Right cardiac atrium (tissue), 5 donors: Measurements from ENCODE around the gene OR5B12. TPM values are rescaled to one million over a fixed set of nuclear protein-coding genes. Genes with fewer than 3 reads are reported as not detected.

Source experiments
- ATAC-seq, 2 donors: fragments of 200-7000 bp; cut with Tn5 transposase; one replicate each; pipeline versions ENCODE4 v1.8.0 to v1.9.1; 2020; ENCODE audit warnings: moderate library complexity in 2 of 2, mild to moderate bottlenecking in 1 of 2
- DNase-seq, 3 donors: peaks; one replicate each; pipeline ENCODE4 v3.0.0-alpha.2; 2020
- H3K27ac ChIP-seq: one replicate; pipeline ENCODE4 v1.5.1; 2013; ENCODE audit warnings: mild to moderate bottlenecking, low read length, control low read depth, moderate library complexity
- H3K27me3 ChIP-seq: one replicate; pipeline ENCODE4 v1.6.1; 2013; ENCODE audit not compliant: control insufficient read depth, insufficient read depth
- H3K4me1 ChIP-seq: one replicate; pipeline ENCODE4 v1.6.1; 2013; ENCODE audit warnings: low read length; ENCODE audit not compliant: control insufficient read depth, insufficient read depth
- H3K4me3 ChIP-seq: one replicate; pipeline ENCODE4 v1.5.1; 2013; ENCODE audit warnings: low read length, control low read depth
- H3K9me3 ChIP-seq: one replicate; pipeline ENCODE4 v1.6.1; 2013; ENCODE audit warnings: low read length; ENCODE audit not compliant: control insufficient read depth
- WGBS: extraction: QIAGEN DNeasy Blood & Tissue Kit; methylation state at CpG from one replicate; pipeline ENCODE4 v1.1.7; 2013; 5-methylcytosine and 5-hydroxymethylcytosine counted together
- intact Hi-C, 4 donors: fragments of 100-400 bp; cut with DNase I; formaldehyde crosslinking; loops; one replicate each; pipeline versions ENCODE4 v1.11.0 to v1.14.0; 2022 to 2023
- long read RNA-seq, 4 donors: library from polyadenylated mRNA; unstranded; transcript quantifications; one replicate each; pipeline ENCODE4 v2.0.0, GENCODE V29; 2020 to 2021
- polyA plus RNA-seq: library from polyadenylated mRNA; stranded (reverse); fragments of 200-250 nt; gene quantifications from one replicate; pipeline ENCODE4 v1.2.3, GENCODE V29; 2013
- total RNA-seq, 4 donors: library from RNA; stranded (reverse); fragmentation: NEBNext Ultra II Directional; extraction: Animal tissue kit (Norgen Biotek cat#: 25700); gene quantifications; one replicate each; pipeline ENCODE4 v1.2.1, GENCODE V29; 2021
- donor health status: healthy with polysubstance abuse.
- donor health status: DM: no; HTN: yes; CAD: no.
- donor health status: DM: no; HTN: no; CAD: no.
- donor health status: DM: no; HTN: yes; CAD: no; lungs with severe emphysema.
- donor health status: DM: yes; HTN: yes; CAD: no.

The OR5B12 gene
- total RNA-seq, result not detected
- not detected for polyA plus RNA-seq
- long read RNA-seq, donor 1, result 0 reads
- long read RNA-seq, donor 2, result 0 reads
- long read RNA-seq, donor 3, result 0 reads
- long read RNA-seq, donor 4, result 0 reads

DNA sequence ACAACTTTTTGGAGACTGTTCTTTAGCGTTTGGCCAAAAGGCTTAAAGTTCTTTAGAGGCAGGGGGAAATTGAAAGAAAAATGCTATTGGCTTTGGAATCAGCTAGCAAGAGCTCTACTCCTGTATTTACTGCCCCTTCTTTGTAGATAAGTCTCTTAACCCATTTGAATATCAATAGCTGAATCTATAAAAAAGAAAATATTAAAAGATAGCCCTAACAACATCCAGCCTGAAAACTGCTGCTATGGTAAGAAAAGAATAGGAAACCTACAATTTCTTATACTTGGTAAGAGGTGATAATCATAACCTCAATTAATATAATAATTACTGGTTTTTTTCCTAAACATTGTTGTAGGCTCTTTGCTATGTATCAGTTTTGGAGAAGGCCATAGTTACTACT, at the start of gene OR5B12:
Gene OR5B12, minus strand, starts transcription at position 101 of the 400 bp plus-strand sequence. CDS start 2,085 bp downstream, outside the sequence.
- Histone ChIP-seq H3K27me3 (no peaks in the 10 kb centered on the region), H3K4me1 (no peaks in the 10 kb centered on the region), H3K4me3 (no peak within 1 kb of the TSS), H3K27ac (no peak within 1 kb of the TSS), H3K9me3 (peaks cover 1% of the 10 kb centered on the region)
- WGBS, result 85% methylated on average over 1 of the region's 1 CpG
- intact Hi-C loops, result no loop called here
- DNase-seq, result no peak
- no peak for ATAC-seq

- H3K27me3 ChIP-seq, result no peaks in the 10 kb centered on the region
- H3K4me1 ChIP-seq, result no peaks in the 10 kb centered on the region
- intact Hi-C loops, result no loop called here
- H3K27ac ChIP-seq, result no peak overlapping the region
- H3K9me3 ChIP-seq, result no peaks in the 10 kb centered on the region
- DNase-seq, result no peak
- H3K4me3 ChIP-seq, result no peak overlapping the region
- 71% methylated on average over 2 of the region's 2 CpGs for WGBS
- no peak for ATAC-seq
These were observed 48.8 kb upstream of the OR5B12 start for GRCh38 chr11:58490827-58491226.

- H3K27me3 ChIP-seq, result no peaks in the 10 kb centered on the region
- no peak for DNase-seq
- H3K4me3 ChIP-seq, result no peak overlapping the region
- intact Hi-C loops, result no loop called here
- H3K9me3 ChIP-seq, result no peaks in the 10 kb centered on the region
- ATAC-seq, result no peak
- H3K27ac ChIP-seq, result no peak overlapping the region
- H3K4me1 ChIP-seq, result no peaks in the 10 kb centered on the region
These were observed 45.1 kb upstream of the OR5B12 start for GRCh38 chr11:58487170-58487569.

DNA sequence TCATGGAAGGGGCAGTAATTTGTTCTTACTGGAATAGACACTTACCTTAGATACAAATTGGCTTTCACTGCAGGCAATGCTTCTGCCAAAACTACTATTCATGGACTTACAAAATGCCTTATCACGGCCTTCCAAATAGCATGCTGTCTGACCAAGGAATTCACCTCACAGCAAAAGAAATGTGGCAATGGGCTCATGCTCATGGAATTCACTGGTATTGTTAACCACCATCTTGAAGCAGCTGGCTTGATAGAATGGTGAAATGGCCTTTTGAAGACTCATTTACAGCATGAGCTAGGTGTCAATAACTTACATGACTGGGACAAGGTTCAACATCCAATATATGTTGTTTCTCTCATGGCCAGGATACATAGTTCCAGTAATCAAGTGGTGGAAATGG, 43.9 kb upstream of the OR5B12 start:
- Histone ChIP-seq H3K27me3 (no peaks in the 10 kb centered on the region), H3K4me3 (no peak overlapping the region), H3K9me3 (no peaks in the 10 kb centered on the region), H3K27ac (no peak overlapping the region), H3K4me1 (no peaks in the 10 kb centered on the region)
- intact Hi-C loops, result no loop called here
- 87% methylated on average over 1 of the region's 1 CpG for whole genome bisulfite sequencing
- no peak for ATAC-seq
- DNase-seq, result no peak

- H3K27me3 ChIP-seq, result no peaks in the 10 kb centered on the region
- intact Hi-C loops, result no loop called here
- H3K4me3 ChIP-seq, result no peak overlapping the region
- H3K27ac ChIP-seq, result no peak overlapping the region
- ATAC-seq, result no peak
- no peak for DNase-seq
- no peaks in the 10 kb centered on the region for H3K4me1 ChIP-seq
- H3K9me3 ChIP-seq, result no peaks in the 10 kb centered on the region
These were observed 29.9 kb upstream of the OR5B12 start for GRCh38 chr11:58471892-58472291.

- ATAC-seq, result no peak
- 75% methylated on average over 1 of the region's 1 CpG for WGBS
These were observed 24.3 kb upstream of the OR5B12 start for GRCh38 chr11:58466293-58466692.

GRCh38 chr11:58465690-58466089, 23.7 kb upstream of the OR5B12 start:
- Histone ChIP-seq H3K4me3 (no peak overlapping the region), H3K27me3 (no peaks in the 10 kb centered on the region), H3K27ac (no peak overlapping the region), H3K4me1 (no peaks in the 10 kb centered on the region), H3K9me3 (no peaks in the 10 kb centered on the region)
- 62% methylated on average over 3 of the region's 3 CpGs for WGBS
- intact Hi-C loops, result no loop called here
- DNase-seq, result no peak
- ATAC-seq, result no peak

More at GRCh38 chr11:58466293-58466692, 24.3 kb upstream of the OR5B12 start:
- intact Hi-C loops, result no loop called here
- Histone ChIP-seq H3K27ac (no peak overlapping the region), H3K9me3 (no peaks in the 10 kb centered on the region), H3K4me1 (no peaks in the 10 kb centered on the region), H3K27me3 (no peaks in the 10 kb centered on the region), H3K4me3 (no peak overlapping the region)
- DNase-seq, result no peak

DNA sequence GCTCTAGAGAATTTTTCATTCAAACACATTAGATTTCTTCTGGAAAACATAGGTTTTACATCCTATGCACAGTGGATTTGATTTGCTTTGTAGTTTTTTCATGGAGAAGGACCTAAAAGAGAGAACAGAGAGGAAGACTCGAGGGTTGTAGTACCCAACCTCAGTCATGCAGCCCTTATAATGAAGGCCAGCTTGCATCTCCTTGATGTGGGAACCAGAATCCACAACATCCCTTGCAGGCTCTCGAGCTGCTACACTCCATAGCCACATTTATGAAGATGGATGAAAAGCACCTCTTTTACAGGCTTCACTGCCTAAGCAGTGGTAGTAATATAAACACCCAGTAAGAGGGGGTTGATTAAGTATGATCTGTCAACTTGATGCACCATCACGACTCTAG, 9.5 kb upstream of the OR5B12 start:
- Histone ChIP-seq H3K9me3 (no peaks in the 10 kb centered on the region), H3K27ac (no peak overlapping the region), H3K27me3 (no peaks in the 10 kb centered on the region), H3K4me1 (no peaks in the 10 kb centered on the region), H3K4me3 (no peak overlapping the region)
- no peak for DNase-seq
- no peak for ATAC-seq
- intact Hi-C loops, result no loop called here
- 50% methylated on average over 3 of the region's 3 CpGs for WGBS

DNA sequence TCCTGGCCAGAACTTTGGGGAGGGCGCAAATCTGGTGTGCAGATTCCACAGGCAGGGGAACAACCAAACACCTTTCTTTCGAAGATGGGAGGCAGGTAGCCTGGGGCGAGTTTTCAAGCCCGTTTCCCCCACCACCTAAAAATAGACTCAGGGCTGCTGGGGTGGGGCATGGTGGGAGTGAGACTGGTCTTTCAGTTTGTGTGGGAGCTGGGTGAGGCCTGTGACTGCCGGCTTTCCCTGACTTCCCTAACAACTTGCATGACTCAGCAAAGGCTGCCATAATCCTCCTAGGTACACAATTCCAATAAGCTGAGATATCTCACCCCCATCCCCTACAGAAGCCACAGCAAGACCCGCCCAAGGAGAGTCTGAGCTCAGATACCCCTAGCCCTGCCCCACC, 4.3 kb upstream of the OR5B12 start:
- Histone ChIP-seq H3K4me1 (no peaks in the 10 kb centered on the region), H3K27me3 (no peaks in the 10 kb centered on the region), H3K9me3 (peaks cover 1% of the 10 kb centered on the region), H3K27ac (no peak overlapping the region), H3K4me3 (no peak overlapping the region)
- 77% methylated on average over 6 of the region's 6 CpGs for WGBS
- no peak for DNase-seq
- intact Hi-C loops, result no loop called here
- no peak for ATAC-seq

DNA sequence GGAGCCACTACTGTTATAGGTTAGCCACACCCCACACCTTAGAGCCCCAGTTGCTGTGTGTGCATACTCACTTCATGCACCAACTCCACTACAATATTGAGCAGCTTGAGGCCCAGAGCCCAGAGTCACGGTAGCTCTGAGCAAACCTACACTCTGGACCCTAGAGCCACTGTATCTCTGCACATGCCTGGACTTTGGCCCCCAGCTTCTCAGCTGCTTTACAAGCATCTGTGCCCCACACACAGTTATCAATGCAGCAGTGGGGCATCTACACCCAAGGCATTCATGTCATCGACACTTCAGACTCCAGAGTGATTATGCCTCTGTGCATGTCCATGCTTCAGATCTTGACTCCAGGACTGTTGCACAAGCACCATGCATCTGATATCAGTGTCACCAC, 2.3 kb upstream of the OR5B12 start:
- intact Hi-C loops, result no loop called here
- Histone ChIP-seq H3K4me3 (no peak overlapping the region), H3K27ac (no peak overlapping the region), H3K27me3 (no peaks in the 10 kb centered on the region), H3K4me1 (no peaks in the 10 kb centered on the region), H3K9me3 (peaks cover 1% of the 10 kb centered on the region)
- no peak for ATAC-seq
- no peak for DNase-seq
- WGBS, result 90% methylated on average over 2 of the region's 2 CpGs

DNA sequence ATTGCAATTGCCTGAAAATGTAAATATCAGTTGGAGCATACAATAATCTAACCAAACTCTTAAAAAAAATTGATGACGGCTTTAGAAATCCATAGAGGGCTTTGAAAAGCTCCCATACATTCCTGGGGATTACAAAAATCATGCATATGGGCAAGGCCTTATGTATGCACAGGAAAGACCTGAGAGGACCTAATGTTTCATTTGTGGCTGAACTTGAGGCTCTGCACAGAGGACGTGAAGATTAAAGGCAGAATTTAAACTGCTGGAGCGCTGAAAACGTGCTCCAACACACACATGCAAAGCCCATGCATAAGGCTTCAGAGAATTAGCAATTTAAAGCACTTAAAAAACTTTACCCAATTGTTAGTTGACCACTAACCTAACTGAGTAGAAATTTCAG, 3.5 kb downstream of the OR5B12 start:
- 26% methylated on average over 4 of the region's 4 CpGs for WGBS
- no peak for DNase-seq
- intact Hi-C loops, result no loop called here

GRCh38 chr11:58434217-58434616, 7.8 kb downstream of the OR5B12 start:
- no peak overlapping the region for H3K4me3 ChIP-seq
- no peaks in the 10 kb centered on the region for H3K4me1 ChIP-seq
- intact Hi-C loops, result no loop called here
- H3K27me3 ChIP-seq, result no peaks in the 10 kb centered on the region
- no peak for ATAC-seq
- no peak overlapping the region for H3K27ac ChIP-seq
- DNase-seq, result no peak
- no peaks in the 10 kb centered on the region for H3K9me3 ChIP-seq
- 68% methylated on average over 3 of the region's 3 CpGs for WGBS

More for the DNA sequence above, 3.5 kb downstream of the OR5B12 start:
- Histone ChIP-seq H3K27ac (no peak overlapping the region), H3K4me3 (no peak overlapping the region), H3K4me1 (no peaks in the 10 kb centered on the region), H3K27me3 (no peaks in the 10 kb centered on the region), H3K9me3 (no peaks in the 10 kb centered on the region)
- no peak for ATAC-seq
